Measurements from ENCODE around the gene FARP2. TPM values are rescaled to one million over a fixed set of nuclear protein-coding genes. Genes with fewer than 3 reads are reported as not detected.

FARP2 gene
- total and polyA plus RNA-seq, 2 donors (not counting 1 experiment from before 2014, with no cell fraction given) = 28.2 to 41.0 TPM

DNA sequence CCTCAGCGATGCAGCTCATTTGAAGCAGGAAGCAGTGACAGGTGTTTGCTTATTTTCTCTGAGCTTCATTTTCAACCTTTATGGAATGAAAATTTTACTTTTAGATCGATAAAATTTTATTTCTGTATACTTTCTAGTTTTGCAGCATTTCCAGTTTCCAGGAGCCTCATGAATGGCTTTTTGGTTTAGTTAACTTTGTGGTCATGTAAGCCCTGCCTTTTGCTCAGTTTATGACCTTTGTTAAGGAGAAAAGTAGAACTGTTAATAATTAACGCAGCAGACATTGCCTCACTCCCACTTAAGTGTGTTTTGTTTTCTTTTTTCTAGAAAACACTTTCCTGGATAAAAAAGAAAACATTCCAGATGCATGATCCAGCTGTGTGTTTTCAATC lies 4.4 kb upstream of the FARP2 start:
- Histone ChIP-seq H3K79me2 (ENCODE audit: control insufficient read depth, insufficient read depth, low read length) (peaks cover 2% of the 10 kb centered on the region), H3K9me3 (ENCODE audit: control insufficient read depth, insufficient read depth, low read depth, low read length) (no peaks in the 10 kb centered on the region), H3K4me2 (ENCODE audit: extremely low read depth, insufficient read depth, low read length) (no peak overlapping the region), H3K27ac (ENCODE audit: insufficient read depth, low read length) (no peak overlapping the region), H3K27me3 (ENCODE audit: control insufficient read depth, insufficient read depth, low read length) (no peaks in the 10 kb centered on the region), H4K20me1 (ENCODE audit: control insufficient read depth, extremely low read depth, insufficient read depth, low read length) (no peaks in the 10 kb centered on the region), H3K9ac (ENCODE audit: insufficient read depth, low read length) (no peak overlapping the region), H2AFZ (ENCODE audit: low read length) (no peak overlapping the region), H3K4me3 (replicated peaks in 1 of 4; ENCODE audit: control extremely low read depth in 1 of 4, insufficient read depth in 1 of 4, low read depth in 3 of 4, low read length in 4 of 4) (no peak overlapping the region), H3K4me1 (ENCODE audit: control insufficient read depth, extremely low read depth, insufficient read depth, low read length) (peaks cover 6% of the 10 kb centered on the region), H3K36me3 (ENCODE audit: control insufficient read depth, insufficient read depth, low read length) (peaks cover 13% of the 10 kb centered on the region)
- TF ChIP-seq, protein P1, sequence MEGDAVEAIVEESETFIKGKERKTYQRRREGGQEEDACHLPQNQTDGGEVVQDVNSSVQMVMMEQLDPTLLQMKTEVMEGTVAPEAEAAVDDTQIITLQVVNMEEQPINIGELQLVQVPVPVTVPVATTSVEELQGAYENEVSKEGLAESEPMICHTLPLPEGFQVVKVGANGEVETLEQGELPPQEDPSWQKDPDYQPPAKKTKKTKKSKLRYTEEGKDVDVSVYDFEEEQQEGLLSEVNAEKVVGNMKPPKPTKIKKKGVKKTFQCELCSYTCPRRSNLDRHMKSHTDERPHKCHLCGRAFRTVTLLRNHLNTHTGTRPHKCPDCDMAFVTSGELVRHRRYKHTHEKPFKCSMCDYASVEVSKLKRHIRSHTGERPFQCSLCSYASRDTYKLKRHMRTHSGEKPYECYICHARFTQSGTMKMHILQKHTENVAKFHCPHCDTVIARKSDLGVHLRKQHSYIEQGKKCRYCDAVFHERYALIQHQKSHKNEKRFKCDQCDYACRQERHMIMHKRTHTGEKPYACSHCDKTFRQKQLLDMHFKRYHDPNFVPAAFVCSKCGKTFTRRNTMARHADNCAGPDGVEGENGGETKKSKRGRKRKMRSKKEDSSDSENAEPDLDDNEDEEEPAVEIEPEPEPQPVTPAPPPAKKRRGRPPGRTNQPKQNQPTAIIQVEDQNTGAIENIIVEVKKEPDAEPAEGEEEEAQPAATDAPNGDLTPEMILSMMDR (conservative IDR thresholded peaks at IDR 0.05 in 1 of 2, IDR thresholded peaks at IDR 0.05 in 1 of 2; ENCODE audit: low read depth in 1 of 2, low read length in 2 of 2) = no peak
- no peak for TF ChIP-seq EZH2 (IDR thresholded peaks at IDR 0.05; ENCODE audit: low read length, missing control alignments)
- no peak for DNase-seq (ENCODE audit: low read depth in 2 of 2)

DNA sequence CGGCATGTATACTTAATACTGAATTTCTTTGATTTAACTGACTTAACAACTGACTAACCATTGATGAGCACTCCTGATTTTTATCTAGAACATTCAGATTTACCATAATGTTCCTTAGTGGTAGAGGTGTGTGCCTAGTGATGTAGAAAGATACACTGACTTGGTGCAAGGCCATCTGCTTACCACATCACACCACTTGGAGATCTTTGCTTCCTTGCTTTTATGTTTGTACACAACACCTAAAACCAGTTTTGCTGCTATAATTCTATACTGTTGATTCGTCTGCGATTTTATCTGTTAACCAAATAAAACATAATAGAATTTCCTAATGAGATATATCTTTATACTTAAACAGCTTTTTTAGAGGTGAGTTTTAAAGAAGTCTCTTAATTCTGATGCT lies 3.9 kb upstream of the FARP2 start:
- peaks cover 6% of the 10 kb centered on the region for H3K4me1 ChIP-seq (ENCODE audit: control insufficient read depth, extremely low read depth, insufficient read depth, low read length)
- H3K4me3 ChIP-seq (replicated peaks in 1 of 4; ENCODE audit: control extremely low read depth in 1 of 4, insufficient read depth in 1 of 4, low read depth in 3 of 4, low read length in 4 of 4) = no peak overlapping the region
- no peaks in the 10 kb centered on the region for H3K9me3 ChIP-seq (ENCODE audit: control insufficient read depth, insufficient read depth, low read depth, low read length)
- no peaks in the 10 kb centered on the region for H3K27me3 ChIP-seq (ENCODE audit: control insufficient read depth, insufficient read depth, low read length)
- H2AFZ ChIP-seq (ENCODE audit: low read length) = no peak overlapping the region
- peaks cover 12% of the 10 kb centered on the region for H3K36me3 ChIP-seq (ENCODE audit: control insufficient read depth, insufficient read depth, low read length)
- DNase-seq (ENCODE audit: low read depth in 2 of 2) = no peak
- peaks cover 8% of the 10 kb centered on the region for H3K79me2 ChIP-seq (ENCODE audit: control insufficient read depth, insufficient read depth, low read length)
- no peak overlapping the region for H3K27ac ChIP-seq (ENCODE audit: insufficient read depth, low read length)
- no peaks in the 10 kb centered on the region for H4K20me1 ChIP-seq (ENCODE audit: control insufficient read depth, extremely low read depth, insufficient read depth, low read length)
- no peak overlapping the region for H3K4me2 ChIP-seq (ENCODE audit: extremely low read depth, insufficient read depth, low read length)
- no peak for TF ChIP-seq EZH2 (IDR thresholded peaks at IDR 0.05; ENCODE audit: low read length, missing control alignments)
- TF ChIP-seq, protein P1 (conservative IDR thresholded peaks at IDR 0.05 in 1 of 2, IDR thresholded peaks at IDR 0.05 in 1 of 2; ENCODE audit: low read depth in 1 of 2, low read length in 2 of 2) = no peak
- no peak overlapping the region for H3K9ac ChIP-seq (ENCODE audit: insufficient read depth, low read length)

DNA sequence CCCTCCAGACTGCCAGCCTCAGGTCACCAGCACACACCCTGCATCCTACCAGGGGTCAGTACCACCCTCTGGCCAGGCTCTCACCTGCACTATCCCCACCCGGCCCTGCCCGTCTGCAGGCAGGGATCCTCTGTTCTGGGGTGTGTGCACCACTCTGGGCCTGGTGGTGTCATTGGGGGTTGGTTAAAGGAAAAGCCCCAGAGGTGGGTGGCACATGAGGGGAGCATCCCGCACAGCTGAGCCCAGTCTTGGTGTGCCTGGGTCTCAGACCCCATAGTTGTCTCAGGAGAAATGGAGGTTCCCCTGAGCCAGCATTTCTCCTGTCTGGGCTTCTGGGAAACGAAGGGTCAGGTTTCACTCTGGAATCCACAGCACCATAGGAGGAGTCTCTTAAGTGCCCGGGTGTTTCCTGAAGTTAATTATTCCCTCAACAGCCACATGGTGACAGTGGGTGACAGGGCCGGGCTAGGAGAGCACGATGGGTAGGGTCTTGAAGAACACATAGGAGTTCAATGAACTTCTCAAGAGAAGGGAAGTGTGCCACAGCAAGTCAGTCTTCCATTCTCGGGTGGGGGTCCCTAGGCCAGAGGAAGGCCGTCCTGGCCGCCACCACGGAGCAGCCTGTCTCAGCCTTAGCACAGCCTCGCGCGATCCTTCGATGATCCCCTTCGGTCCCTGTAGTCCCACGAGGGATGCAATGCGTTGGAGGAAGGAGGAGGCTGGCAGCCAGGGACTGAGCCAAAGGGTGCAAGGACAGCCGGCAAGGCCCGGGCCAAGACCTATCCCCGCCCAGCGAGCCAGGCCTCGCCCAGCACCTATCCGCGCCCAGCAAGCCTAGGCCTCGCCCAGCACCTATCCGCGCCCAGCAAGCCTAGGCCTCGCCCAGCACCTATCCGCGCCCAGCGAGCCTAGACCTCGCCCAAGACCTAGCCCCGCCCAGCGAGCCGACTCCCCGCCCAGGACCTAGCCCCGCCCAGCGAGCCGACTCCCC lies 1.1 kb upstream of the FARP2 start:
- Histone ChIP-seq H3K9me3 (ENCODE audit: control insufficient read depth, insufficient read depth, low read depth, low read length) (no peaks in the 10 kb centered on the region), H3K9ac (ENCODE audit: insufficient read depth, low read length) (peak overlapping the region; percentile 17), H3K36me3 (ENCODE audit: control insufficient read depth, insufficient read depth, low read length) (peaks cover 9% of the 10 kb centered on the region), H3K27ac (ENCODE audit: insufficient read depth, low read length) (no peak overlapping the region), H2AFZ (ENCODE audit: low read length) (no peak overlapping the region), H3K79me2 (ENCODE audit: control insufficient read depth, insufficient read depth, low read length) (peaks cover 35% of the 10 kb centered on the region), H3K27me3 (ENCODE audit: control insufficient read depth, insufficient read depth, low read length) (no peaks in the 10 kb centered on the region), H4K20me1 (ENCODE audit: control insufficient read depth, extremely low read depth, insufficient read depth, low read length) (no peaks in the 10 kb centered on the region), H3K4me3 (replicated peaks in 1 of 4; ENCODE audit: control extremely low read depth in 1 of 4, insufficient read depth in 1 of 4, low read depth in 3 of 4, low read length in 4 of 4) (peak overlapping the region in 1 of 4 experiments; percentile 29), H3K4me2 (ENCODE audit: extremely low read depth, insufficient read depth, low read length) (no peak overlapping the region), H3K4me1 (ENCODE audit: control insufficient read depth, extremely low read depth, insufficient read depth, low read length) (peaks cover 10% of the 10 kb centered on the region)
- peak; percentile 70 for DNase-seq (ENCODE audit: low read depth in 2 of 2)
- TF ChIP-seq, protein P1 (conservative IDR thresholded peaks at IDR 0.05 in 1 of 2, IDR thresholded peaks at IDR 0.05 in 1 of 2; ENCODE audit: low read depth in 1 of 2, low read length in 2 of 2) = no peak
- TF ChIP-seq EZH2 (IDR thresholded peaks at IDR 0.05; ENCODE audit: low read length, missing control alignments) = no peak
